HEK293 (cell line): Measurements from ENCODE around the gene MAML2.

Source experiments
- HOXD13 ChIP-seq: sonication (generic); formaldehyde crosslinking; IDR thresholded peaks from 2 replicates; pipeline ENCODE4 v1.8.0; 2022; ENCODE audit warnings: missing genetic modification reagents, borderline replicate concordance
- KLF16 ChIP-seq: fragments of 450-650 bp; formaldehyde crosslinking; IDR thresholded peaks from 2 replicates; pipeline ENCODE4 v1.5.1; 2017; ENCODE audit warnings: missing biosample characterization, missing genetic modification characterization
- ZNF155 ChIP-seq: fragments of 450-650 bp; formaldehyde crosslinking; IDR thresholded peaks from 2 replicates; pipeline ENCODE4 v1.5.1; 2016; ENCODE audit warnings: missing biosample characterization, missing genetic modification characterization
- ZNF24 ChIP-seq: fragments of 450-650 bp; formaldehyde crosslinking; IDR thresholded peaks from 2 replicates; pipeline ENCODE4 v1.5.1; 2016; ENCODE audit warnings: missing biosample characterization, missing genetic modification characterization
- ZNF292 ChIP-seq: fragments of 450-650 bp; formaldehyde crosslinking; IDR thresholded peaks from 2 replicates; pipeline ENCODE4 v1.5.1; 2016; ENCODE audit warnings: low read depth, missing biosample characterization, missing genetic modification characterization, borderline replicate concordance
- ZNF624 ChIP-seq: fragments of 450-650 bp; formaldehyde crosslinking; IDR thresholded peaks from 2 replicates; pipeline ENCODE4 v1.5.1; 2017; ENCODE audit warnings: missing biosample characterization, missing genetic modification characterization
- TF ChIP-seq, protein P1 (sequence below): fragments of 450-650 bp; formaldehyde crosslinking; IDR thresholded peaks from 2 replicates; pipeline ENCODE4 v1.5.1; 2016; ENCODE audit warnings: missing biosample characterization, missing genetic modification characterization
- TF ChIP-seq, protein P2 (sequence below): fragments of 450-650 bp; formaldehyde crosslinking; IDR thresholded peaks from 2 replicates; pipeline ENCODE4 v1.5.1; 2016; ENCODE audit warnings: missing biosample characterization, missing genetic modification characterization
- TF ChIP-seq, protein P3 (sequence below): fragments of 450-650 bp; formaldehyde crosslinking; IDR thresholded peaks from 2 replicates; pipeline ENCODE4 v1.5.1; 2016; ENCODE audit warnings: missing biosample characterization, missing genetic modification characterization
- TF ChIP-seq, protein P4 (sequence below): sonication (generic); formaldehyde crosslinking; IDR thresholded peaks from 2 replicates; pipeline ENCODE4 v1.8.1; 2022; ENCODE audit warnings: mild to moderate bottlenecking, moderate library complexity, missing genetic modification reagents
- TF ChIP-seq, protein P5 (sequence below): fragments of 450-650 bp; formaldehyde crosslinking; IDR thresholded peaks from 2 replicates; pipeline ENCODE4 v1.5.1; 2016; ENCODE audit warnings: missing biosample characterization, missing genetic modification characterization

DNA sequence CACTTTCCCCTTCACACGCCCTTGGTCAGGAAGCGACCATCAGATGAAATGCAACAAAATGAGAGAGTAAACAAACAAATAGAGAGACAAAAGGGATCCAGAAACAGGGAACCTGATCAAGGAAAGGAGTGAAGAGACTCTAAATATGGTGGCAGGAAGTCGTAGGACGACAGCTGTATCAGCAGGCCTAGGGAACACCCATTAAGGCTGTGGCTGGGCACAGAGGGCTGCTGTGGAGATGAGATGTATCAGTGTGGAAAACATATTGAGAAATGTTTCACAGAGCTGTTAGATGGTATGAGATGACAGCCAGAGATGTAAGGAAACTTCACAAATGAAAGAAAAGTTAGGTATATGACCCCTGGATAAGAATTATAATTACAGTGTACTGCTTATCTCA, 263.3 kb downstream of the MAML2 start:
- TF ChIP-seq, protein P1, sequence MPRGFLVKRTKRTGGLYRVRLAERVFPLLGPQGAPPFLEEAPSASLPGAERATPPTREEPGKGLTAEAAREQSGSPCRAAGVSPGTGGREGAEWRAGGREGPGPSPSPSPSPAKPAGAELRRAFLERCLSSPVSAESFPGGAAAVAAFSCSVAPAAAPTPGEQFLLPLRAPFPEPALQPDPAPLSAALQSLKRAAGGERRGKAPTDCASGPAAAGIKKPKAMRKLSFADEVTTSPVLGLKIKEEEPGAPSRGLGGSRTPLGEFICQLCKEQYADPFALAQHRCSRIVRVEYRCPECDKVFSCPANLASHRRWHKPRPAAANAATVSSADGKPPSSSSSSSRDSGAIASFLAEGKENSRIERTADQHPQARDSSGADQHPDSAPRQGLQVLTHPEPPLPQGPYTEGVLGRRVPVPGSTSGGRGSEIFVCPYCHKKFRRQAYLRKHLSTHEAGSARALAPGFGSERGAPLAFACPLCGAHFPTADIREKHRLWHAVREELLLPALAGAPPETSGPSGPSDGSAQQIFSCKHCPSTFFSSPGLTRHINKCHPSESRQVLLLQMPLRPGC (tag by site-specific recombination) = no peak
- no peak for TF ChIP-seq ZNF292 (tag by site-specific recombination)
- TF ChIP-seq ZNF624 = no peak
- TF ChIP-seq ZNF24 (tag by site-specific recombination) = no peak
- TF ChIP-seq, protein P2, sequence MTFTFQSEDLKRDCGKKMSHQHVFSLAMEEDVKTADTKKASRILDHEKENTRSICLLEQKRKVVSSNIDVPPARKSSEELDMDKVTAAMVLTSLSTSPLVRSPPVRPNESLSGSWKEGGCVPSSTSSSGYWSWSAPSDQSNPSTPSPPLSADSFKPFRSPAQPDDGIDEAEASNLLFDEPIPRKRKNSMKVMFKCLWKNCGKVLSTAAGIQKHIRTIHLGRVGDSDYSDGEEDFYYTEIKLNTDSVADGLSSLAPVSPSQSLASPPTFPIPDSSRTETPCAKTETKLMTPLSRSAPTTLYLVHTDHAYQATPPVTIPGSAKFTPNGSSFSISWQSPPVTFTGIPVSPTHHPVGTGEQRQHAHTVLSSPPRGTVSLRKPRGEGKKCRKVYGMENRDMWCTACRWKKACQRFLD (tag by site-specific recombination) = no peak
- TF ChIP-seq, protein P3, sequence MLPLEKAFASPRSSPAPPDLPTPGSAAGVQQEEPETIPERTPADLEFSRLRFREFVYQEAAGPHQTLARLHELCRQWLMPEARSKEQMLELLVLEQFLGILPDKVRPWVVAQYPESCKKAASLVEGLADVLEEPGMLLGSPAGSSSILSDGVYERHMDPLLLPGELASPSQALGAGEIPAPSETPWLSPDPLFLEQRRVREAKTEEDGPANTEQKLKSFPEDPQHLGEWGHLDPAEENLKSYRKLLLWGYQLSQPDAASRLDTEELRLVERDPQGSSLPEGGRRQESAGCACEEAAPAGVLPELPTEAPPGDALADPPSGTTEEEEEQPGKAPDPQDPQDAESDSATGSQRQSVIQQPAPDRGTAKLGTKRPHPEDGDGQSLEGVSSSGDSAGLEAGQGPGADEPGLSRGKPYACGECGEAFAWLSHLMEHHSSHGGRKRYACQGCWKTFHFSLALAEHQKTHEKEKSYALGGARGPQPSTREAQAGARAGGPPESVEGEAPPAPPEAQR (tag by site-specific recombination) = no peak
- TF ChIP-seq, protein P4, sequence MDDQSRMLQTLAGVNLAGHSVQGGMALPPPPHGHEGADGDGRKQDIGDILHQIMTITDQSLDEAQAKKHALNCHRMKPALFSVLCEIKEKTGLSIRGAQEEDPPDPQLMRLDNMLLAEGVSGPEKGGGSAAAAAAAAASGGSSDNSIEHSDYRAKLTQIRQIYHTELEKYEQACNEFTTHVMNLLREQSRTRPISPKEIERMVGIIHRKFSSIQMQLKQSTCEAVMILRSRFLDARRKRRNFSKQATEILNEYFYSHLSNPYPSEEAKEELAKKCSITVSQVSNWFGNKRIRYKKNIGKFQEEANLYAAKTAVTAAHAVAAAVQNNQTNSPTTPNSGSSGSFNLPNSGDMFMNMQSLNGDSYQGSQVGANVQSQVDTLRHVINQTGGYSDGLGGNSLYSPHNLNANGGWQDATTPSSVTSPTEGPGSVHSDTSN (CRISPR knock-in tag) = no peak
- no peak for TF ChIP-seq ZNF155 (tag by site-specific recombination)
- no peak for TF ChIP-seq KLF16
- TF ChIP-seq, protein P5, sequence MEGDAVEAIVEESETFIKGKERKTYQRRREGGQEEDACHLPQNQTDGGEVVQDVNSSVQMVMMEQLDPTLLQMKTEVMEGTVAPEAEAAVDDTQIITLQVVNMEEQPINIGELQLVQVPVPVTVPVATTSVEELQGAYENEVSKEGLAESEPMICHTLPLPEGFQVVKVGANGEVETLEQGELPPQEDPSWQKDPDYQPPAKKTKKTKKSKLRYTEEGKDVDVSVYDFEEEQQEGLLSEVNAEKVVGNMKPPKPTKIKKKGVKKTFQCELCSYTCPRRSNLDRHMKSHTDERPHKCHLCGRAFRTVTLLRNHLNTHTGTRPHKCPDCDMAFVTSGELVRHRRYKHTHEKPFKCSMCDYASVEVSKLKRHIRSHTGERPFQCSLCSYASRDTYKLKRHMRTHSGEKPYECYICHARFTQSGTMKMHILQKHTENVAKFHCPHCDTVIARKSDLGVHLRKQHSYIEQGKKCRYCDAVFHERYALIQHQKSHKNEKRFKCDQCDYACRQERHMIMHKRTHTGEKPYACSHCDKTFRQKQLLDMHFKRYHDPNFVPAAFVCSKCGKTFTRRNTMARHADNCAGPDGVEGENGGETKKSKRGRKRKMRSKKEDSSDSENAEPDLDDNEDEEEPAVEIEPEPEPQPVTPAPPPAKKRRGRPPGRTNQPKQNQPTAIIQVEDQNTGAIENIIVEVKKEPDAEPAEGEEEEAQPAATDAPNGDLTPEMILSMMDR = no peak
- TF ChIP-seq HOXD13 (CRISPR knock-in tag) = no peak
